WTC11 (cell line): ENCODE measurements around the gene BBS12. TPM values are rescaled to one million over a fixed set of nuclear protein-coding genes. Genes with fewer than 3 reads are reported as not detected.

Experiments used
- ATAC-seq: fragments of 200-7000 bp; cut with Tn5 transposase; 2 replicates; pipeline ENCODE4 v1.10.0; 2021; ENCODE audit warnings: mild to moderate bottlenecking, moderate library complexity
- CTCF ChIA-PET: fragments of 300-600 bp; sonication (Branson Sonifier 250); formaldehyde crosslinking; loops from one replicate; lab custom pipeline; 2021; ENCODE audit warnings: antibody characterized with exemption; lab: Charles Lee
- POLR2A ChIA-PET: fragments of 350-600 bp; sonication (Branson Sonifier 250); formaldehyde crosslinking; loops from one replicate; lab custom pipeline; 2021; ENCODE audit warnings: antibody characterized with exemption; lab: Charles Lee
- DNase-seq: peaks from one replicate; pipeline ENCODE4 v3.0.0; 2021; ENCODE audit warnings: low spot score
- H3K27ac Mint-ChIP-seq: 2 replicates; pipeline ENCODE4 v1.8.0; 2021; ENCODE audit warnings: mixed read lengths
- H3K27me3 Mint-ChIP-seq: 2 replicates; pipeline ENCODE4 v1.8.0; 2021; ENCODE audit warnings: low read depth, mild to moderate bottlenecking, moderate library complexity, mixed read lengths
- H3K36me3 Mint-ChIP-seq: 2 replicates; pipeline ENCODE4 v1.8.0; 2021; ENCODE audit warnings: mixed read lengths
- H3K4me1 Mint-ChIP-seq: 2 replicates; pipeline ENCODE4 v1.8.0; 2022; ENCODE audit warnings: mixed read lengths
- H3K4me3 Mint-ChIP-seq: 2 replicates; pipeline ENCODE4 v1.8.0; 2021; ENCODE audit warnings: mild to moderate bottlenecking, moderate library complexity, mixed read lengths
- H3K9me3 Mint-ChIP-seq: 2 replicates; pipeline ENCODE4 v1.8.0; 2021; ENCODE audit warnings: mixed read lengths
- ATF1 ChIP-seq: sonication (generic); formaldehyde crosslinking; IDR thresholded peaks from 2 replicates; pipeline ENCODE4 v1.8.1; 2023; ENCODE audit warnings: mild to moderate bottlenecking, moderate library complexity, missing genetic modification reagents
- CREB1 ChIP-seq: sonication (generic); formaldehyde crosslinking; IDR thresholded peaks from 2 replicates; pipeline ENCODE4 v1.8.0; 2023; ENCODE audit warnings: mild to moderate bottlenecking, missing genetic modification reagents
- CREM ChIP-seq: sonication (generic); formaldehyde crosslinking; IDR thresholded peaks from 2 replicates; pipeline ENCODE4 v1.8.1; 2022; ENCODE audit warnings: mild to moderate bottlenecking, missing genetic modification reagents, moderate library complexity
- ELF4 ChIP-seq: sonication (generic); formaldehyde crosslinking; IDR thresholded peaks from 2 replicates; pipeline ENCODE4 v1.8.1; 2022; ENCODE audit warnings: low read depth, mild to moderate bottlenecking, moderate library complexity, missing genetic modification reagents
- ESRRA ChIP-seq: sonication (generic); formaldehyde crosslinking; IDR thresholded peaks from 2 replicates; pipeline ENCODE4 v1.8.1; 2022; ENCODE audit warnings: mild to moderate bottlenecking, missing genetic modification reagents, borderline replicate concordance
- FOXP1 ChIP-seq: sonication (generic); formaldehyde crosslinking; IDR thresholded peaks from 2 replicates; pipeline ENCODE4 v1.8.0; 2022; ENCODE audit warnings: missing genetic modification reagents, mild to moderate bottlenecking, moderate library complexity, borderline replicate concordance
- IRF2 ChIP-seq: sonication (generic); formaldehyde crosslinking; IDR thresholded peaks from 2 replicates; pipeline ENCODE4 v1.8.0; 2022; ENCODE audit warnings: low read depth, missing genetic modification reagents, borderline replicate concordance
- JAZF1 ChIP-seq: fragments of 250-450 bp; sonication (Bioruptor Pico); IDR thresholded peaks from 2 replicates; pipeline ENCODE4 v1.9.0; 2021; ENCODE audit warnings: moderate library complexity, mild to moderate bottlenecking, inconsistent platforms
- JUN ChIP-seq: sonication (generic); formaldehyde crosslinking; IDR thresholded peaks from 2 replicates; pipeline ENCODE4 v1.8.0; 2023; ENCODE audit warnings: mild to moderate bottlenecking, missing genetic modification reagents
- KAT7 ChIP-seq: sonication (generic); formaldehyde crosslinking; IDR thresholded peaks from 2 replicates; pipeline ENCODE4 v1.8.1; 2023; ENCODE audit warnings: missing genetic modification reagents, mild to moderate bottlenecking, borderline replicate concordance
- MXD4 ChIP-seq: fragments of 250-450 bp; sonication (Bioruptor Pico); IDR thresholded peaks from 2 replicates; pipeline ENCODE4 v1.8.0; 2021; ENCODE audit warnings: mild to moderate bottlenecking, moderate library complexity, borderline replicate concordance
- NFE2L1 ChIP-seq: sonication (generic); formaldehyde crosslinking; IDR thresholded peaks from 2 replicates; pipeline ENCODE4 v1.8.1; 2023; ENCODE audit warnings: missing genetic modification reagents
- NR2C2 ChIP-seq: sonication (generic); formaldehyde crosslinking; IDR thresholded peaks from 2 replicates; pipeline ENCODE4 v1.8.0; 2022; ENCODE audit warnings: mild to moderate bottlenecking, missing genetic modification reagents
- SMAD3 ChIP-seq: sonication (generic); formaldehyde crosslinking; IDR thresholded peaks from 2 replicates; pipeline ENCODE4 v1.8.0; 2022; ENCODE audit warnings: missing genetic modification reagents, mild to moderate bottlenecking, borderline replicate concordance
- SMAD4 ChIP-seq: sonication (generic); formaldehyde crosslinking; IDR thresholded peaks from 2 replicates; pipeline ENCODE4 v1.8.0; 2022; ENCODE audit warnings: mild to moderate bottlenecking, missing genetic modification reagents
- SOX15 ChIP-seq: fragments of 250-450 bp; sonication (Bioruptor Pico); IDR thresholded peaks from 2 replicates; pipeline ENCODE4 v1.9.0; 2021; ENCODE audit warnings: mild to moderate bottlenecking
- TCF7 ChIP-seq: sonication (generic); formaldehyde crosslinking; IDR thresholded peaks from 2 replicates; pipeline ENCODE4 v1.8.0; 2022; ENCODE audit warnings: mild to moderate bottlenecking, low read depth, missing genetic modification reagents, moderate library complexity
- USF1 ChIP-seq: sonication (generic); formaldehyde crosslinking; IDR thresholded peaks from 2 replicates; pipeline ENCODE4 v1.8.0; 2022; ENCODE audit warnings: mild to moderate bottlenecking, missing genetic modification reagents
- ZNF416 ChIP-seq: fragments of 250-450 bp; sonication (Bioruptor Pico); IDR thresholded peaks from 2 replicates; pipeline ENCODE4 v1.9.0; 2021; ENCODE audit warnings: mild to moderate bottlenecking, inconsistent platforms
- ZNF532 ChIP-seq: fragments of 250-450 bp; sonication (Bioruptor Pico); IDR thresholded peaks from 2 replicates; pipeline ENCODE4 v1.9.0; 2021; ENCODE audit warnings: mild to moderate bottlenecking, borderline replicate concordance
- ZSCAN18 ChIP-seq: fragments of 250-450 bp; sonication (Bioruptor Pico); IDR thresholded peaks from 2 replicates; pipeline ENCODE4 v2.1.2; 2022; ENCODE audit warnings: mild to moderate bottlenecking, moderate library complexity
- total RNA-seq: library from RNA; stranded (reverse); gene quantifications from 3 replicates; pipeline ENCODE4 v1.2.3, GENCODE V29; 2021
- TF ChIP-seq, protein P1 (sequence below): sonication (generic); formaldehyde crosslinking; IDR thresholded peaks from 2 replicates; pipeline ENCODE4 v1.8.1; 2023; ENCODE audit warnings: mild to moderate bottlenecking, missing genetic modification reagents, moderate library complexity
- TF ChIP-seq, protein P2 (sequence below): sonication (generic); formaldehyde crosslinking; IDR thresholded peaks from 2 replicates; pipeline ENCODE4 v1.8.0; 2022; ENCODE audit warnings: mild to moderate bottlenecking, missing genetic modification reagents
- TF ChIP-seq, protein P3 (sequence below): fragments of 250-450 bp; sonication (Bioruptor Pico); IDR thresholded peaks from 2 replicates; pipeline ENCODE4 v1.8.0; 2021; ENCODE audit warnings: mild to moderate bottlenecking
- TF ChIP-seq, protein P4 (sequence below): sonication (generic); formaldehyde crosslinking; IDR thresholded peaks from 2 replicates; pipeline ENCODE4 v1.8.0; 2022; ENCODE audit warnings: mild to moderate bottlenecking, missing genetic modification reagents

Gene BBS12
- total RNA-seq, 1 experiment from 2014 or later = 2.7 TPM

- TF ChIP-seq JAZF1 = no peak
- no peak for TF ChIP-seq USF1 (CRISPR knock-in tag)
- TF ChIP-seq, protein P1, sequence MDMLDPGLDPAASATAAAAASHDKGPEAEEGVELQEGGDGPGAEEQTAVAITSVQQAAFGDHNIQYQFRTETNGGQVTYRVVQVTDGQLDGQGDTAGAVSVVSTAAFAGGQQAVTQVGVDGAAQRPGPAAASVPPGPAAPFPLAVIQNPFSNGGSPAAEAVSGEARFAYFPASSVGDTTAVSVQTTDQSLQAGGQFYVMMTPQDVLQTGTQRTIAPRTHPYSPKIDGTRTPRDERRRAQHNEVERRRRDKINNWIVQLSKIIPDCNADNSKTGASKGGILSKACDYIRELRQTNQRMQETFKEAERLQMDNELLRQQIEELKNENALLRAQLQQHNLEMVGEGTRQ = no peak
- TF ChIP-seq IRF2 (CRISPR knock-in tag) = no peak
- TF ChIP-seq CREM (CRISPR knock-in tag) = no peak
- no peak for TF ChIP-seq ATF1 (CRISPR knock-in tag)
- TF ChIP-seq ELF4 (CRISPR knock-in tag) = no peak
- TF ChIP-seq, all 79 proteins: peak for 0
- no peak for DNase-seq
- peaks cover 11% of the 10 kb centered on the region for H3K9me3 Mint-ChIP-seq
- ChIA-PET CTCF (interaction anchor here (3.0 kb wide), 1 partner anchor 16 kb away, joined by 23 read pairs; no protein-coding TSS in a partner anchor), POLR2A (no interaction called here)
- H3K4me1 Mint-ChIP-seq = peaks cover 10% of the 10 kb centered on the region
- H3K36me3 Mint-ChIP-seq = peaks cover 10% of the 10 kb centered on the region
- no peak for ATAC-seq
- H3K4me3 Mint-ChIP-seq = peak overlapping the region; percentile 90
- no peaks in the 10 kb centered on the region for H3K27me3 Mint-ChIP-seq
- H3K27ac Mint-ChIP-seq = no peak overlapping the region; the same call in 1 of the 2 replicates
These were observed 1.2 kb downstream of the BBS12 start for GRCh38 chr4:122733787-122734120.

- H3K4me1 Mint-ChIP-seq = 0 out of 2 replicates have a peak, but pooled peaks cover under 1% of the 10 kb centered on the region
- no peak for ATAC-seq
- POLR2A ChIA-PET = no interaction called here
- no peak overlapping the region for H3K27ac Mint-ChIP-seq
- TF ChIP-seq JUN (CRISPR knock-in tag) = no peak
- no peak for TF ChIP-seq SMAD3 (CRISPR knock-in tag)
- TF ChIP-seq TCF7 (CRISPR knock-in tag) = no peak
- no peak for TF ChIP-seq NR2C2 (CRISPR knock-in tag)
- TF ChIP-seq, protein P2, sequence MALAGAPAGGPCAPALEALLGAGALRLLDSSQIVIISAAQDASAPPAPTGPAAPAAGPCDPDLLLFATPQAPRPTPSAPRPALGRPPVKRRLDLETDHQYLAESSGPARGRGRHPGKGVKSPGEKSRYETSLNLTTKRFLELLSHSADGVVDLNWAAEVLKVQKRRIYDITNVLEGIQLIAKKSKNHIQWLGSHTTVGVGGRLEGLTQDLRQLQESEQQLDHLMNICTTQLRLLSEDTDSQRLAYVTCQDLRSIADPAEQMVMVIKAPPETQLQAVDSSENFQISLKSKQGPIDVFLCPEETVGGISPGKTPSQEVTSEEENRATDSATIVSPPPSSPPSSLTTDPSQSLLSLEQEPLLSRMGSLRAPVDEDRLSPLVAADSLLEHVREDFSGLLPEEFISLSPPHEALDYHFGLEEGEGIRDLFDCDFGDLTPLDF (CRISPR knock-in tag) = no peak
- no peak for TF ChIP-seq KAT7 (CRISPR knock-in tag)
- TF ChIP-seq, protein P3, sequence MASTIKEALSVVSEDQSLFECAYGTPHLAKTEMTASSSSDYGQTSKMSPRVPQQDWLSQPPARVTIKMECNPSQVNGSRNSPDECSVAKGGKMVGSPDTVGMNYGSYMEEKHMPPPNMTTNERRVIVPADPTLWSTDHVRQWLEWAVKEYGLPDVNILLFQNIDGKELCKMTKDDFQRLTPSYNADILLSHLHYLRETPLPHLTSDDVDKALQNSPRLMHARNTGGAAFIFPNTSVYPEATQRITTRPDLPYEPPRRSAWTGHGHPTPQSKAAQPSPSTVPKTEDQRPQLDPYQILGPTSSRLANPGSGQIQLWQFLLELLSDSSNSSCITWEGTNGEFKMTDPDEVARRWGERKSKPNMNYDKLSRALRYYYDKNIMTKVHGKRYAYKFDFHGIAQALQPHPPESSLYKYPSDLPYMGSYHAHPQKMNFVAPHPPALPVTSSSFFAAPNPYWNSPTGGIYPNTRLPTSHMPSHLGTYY (CRISPR knock-in tag) = no peak
- no peak for TF ChIP-seq FOXP1
- no peak for TF ChIP-seq ZNF532 (CRISPR knock-in tag)
- TF ChIP-seq, protein P4, sequence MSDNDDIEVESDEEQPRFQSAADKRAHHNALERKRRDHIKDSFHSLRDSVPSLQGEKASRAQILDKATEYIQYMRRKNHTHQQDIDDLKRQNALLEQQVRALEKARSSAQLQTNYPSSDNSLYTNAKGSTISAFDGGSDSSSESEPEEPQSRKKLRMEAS = no peak
- TF ChIP-seq NFE2L1 (CRISPR knock-in tag) = no peak
- no peak for TF ChIP-seq SMAD4
- TF ChIP-seq SOX15 (CRISPR knock-in tag) = no peak
- no peak for TF ChIP-seq ESRRA (CRISPR knock-in tag)
- TF ChIP-seq ZNF416 (CRISPR knock-in tag) = no peak
- no peak for TF ChIP-seq ZSCAN18 (CRISPR knock-in tag)
- TF ChIP-seq CREB1 = no peak
- TF ChIP-seq USF1 (CRISPR knock-in tag) = no peak
- TF ChIP-seq MXD4 (CRISPR knock-in tag) = no peak
- peaks cover 16% of the 10 kb centered on the region for H3K9me3 Mint-ChIP-seq
- peaks cover 10% of the 10 kb centered on the region for H3K36me3 Mint-ChIP-seq
- no peak overlapping the region for H3K4me3 Mint-ChIP-seq
- CTCF ChIA-PET = interaction anchor here (0.8 kb wide), 1 partner anchor 22 kb away, joined by 3 read pairs; no protein-coding TSS in a partner anchor
- no peak for DNase-seq
- no peaks in the 10 kb centered on the region for H3K27me3 Mint-ChIP-seq
These were observed 6.7 kb downstream of the BBS12 start for GRCh38 chr4:122739174-122739573.
